ENCODE measurements around the gene PPFIBP1.

The PPFIBP1 gene

GRCh38 chr12:27498761-27499160, 25.2 kb upstream of the PPFIBP1 start:
- H3K36me3 ChIP-seq (ENCODE audit: control insufficient read depth, insufficient read depth, low read length, severe bottlenecking), result no peaks in the 10 kb centered on the region
- no peak for DNase-seq (ENCODE audit: low read depth)
- H3K9me3 ChIP-seq (ENCODE audit: control insufficient read depth, low read length), result no peaks in the 10 kb centered on the region
- H3K9ac ChIP-seq (ENCODE audit: low read length), result no peak overlapping the region
- no peaks in the 10 kb centered on the region for H3K4me1 ChIP-seq (ENCODE audit: control insufficient read depth, insufficient read depth, low read length)
- no peaks in the 10 kb centered on the region for H3K27me3 ChIP-seq (replicated peaks; ENCODE audit: control insufficient read depth, insufficient read depth, low read length)
- H3K4me3 ChIP-seq (ENCODE audit: low read length), result no peak overlapping the region

- no peaks in the 10 kb centered on the region for H3K27me3 ChIP-seq (replicated peaks; ENCODE audit: control insufficient read depth, insufficient read depth, low read length)
- H3K9me3 ChIP-seq (ENCODE audit: control insufficient read depth, low read length), result no peaks in the 10 kb centered on the region
- peaks cover 5% of the 10 kb centered on the region for H3K4me1 ChIP-seq (ENCODE audit: control insufficient read depth, insufficient read depth, low read length)
- H3K9ac ChIP-seq (ENCODE audit: low read length), result no peak overlapping the region
- no peak overlapping the region for H3K4me3 ChIP-seq (ENCODE audit: low read length)
- H3K36me3 ChIP-seq (ENCODE audit: control insufficient read depth, insufficient read depth, low read length, severe bottlenecking), result no peaks in the 10 kb centered on the region
- no peak for DNase-seq (ENCODE audit: low read depth)
Observed at GRCh38 chr12:27499377-27499776, 24.6 kb upstream of the PPFIBP1 start.

GRCh38 chr12:27500546-27500945, 23.5 kb upstream of the PPFIBP1 start:
- Histone ChIP-seq H3K9me3 (ENCODE audit: control insufficient read depth, low read length) (no peaks in the 10 kb centered on the region), H3K9ac (ENCODE audit: low read length) (no peak overlapping the region), H3K4me3 (ENCODE audit: low read length) (no peak overlapping the region), H3K4me1 (ENCODE audit: control insufficient read depth, insufficient read depth, low read length) (peaks cover 15% of the 10 kb centered on the region), H3K36me3 (ENCODE audit: control insufficient read depth, insufficient read depth, low read length, severe bottlenecking) (no peaks in the 10 kb centered on the region), H3K27me3 (replicated peaks; ENCODE audit: control insufficient read depth, insufficient read depth, low read length) (no peaks in the 10 kb centered on the region)
- DNase-seq (ENCODE audit: low read depth), result no peak

- Histone ChIP-seq H3K27me3 (replicated peaks; ENCODE audit: control insufficient read depth, insufficient read depth, low read length) (no peaks in the 10 kb centered on the region), H3K36me3 (ENCODE audit: control insufficient read depth, insufficient read depth, low read length, severe bottlenecking) (no peaks in the 10 kb centered on the region), H3K4me3 (ENCODE audit: low read length) (no peak overlapping the region), H3K9me3 (ENCODE audit: control insufficient read depth, low read length) (peaks cover 2% of the 10 kb centered on the region), H3K9ac (ENCODE audit: low read length) (no peak overlapping the region), H3K4me1 (ENCODE audit: control insufficient read depth, insufficient read depth, low read length) (peaks cover 19% of the 10 kb centered on the region)
- DNase-seq (ENCODE audit: low read depth), result no peak
Observed at GRCh38 chr12:27502021-27502435, 22.0 kb upstream of the PPFIBP1 start.

- peaks cover 2% of the 10 kb centered on the region for H3K9me3 ChIP-seq (ENCODE audit: control insufficient read depth, low read length)
- DNase-seq (ENCODE audit: low read depth), result peak; percentile 42
- H3K36me3 ChIP-seq (ENCODE audit: control insufficient read depth, insufficient read depth, low read length, severe bottlenecking), result no peaks in the 10 kb centered on the region
- H3K27me3 ChIP-seq (replicated peaks; ENCODE audit: control insufficient read depth, insufficient read depth, low read length), result no peaks in the 10 kb centered on the region
- H3K4me1 ChIP-seq (ENCODE audit: control insufficient read depth, insufficient read depth, low read length), result peaks cover 19% of the 10 kb centered on the region
- peak overlapping the region; percentile 38 for H3K4me3 ChIP-seq (ENCODE audit: low read length)
- peak overlapping the region; percentile 63 for H3K9ac ChIP-seq (ENCODE audit: low read length)
Observed at GRCh38 chr12:27504507-27504906, 19.5 kb upstream of the PPFIBP1 start.

GRCh38 chr12:27505109-27505508, 18.9 kb upstream of the PPFIBP1 start:
- Histone ChIP-seq H3K36me3 (ENCODE audit: control insufficient read depth, insufficient read depth, low read length, severe bottlenecking) (no peaks in the 10 kb centered on the region), H3K4me3 (ENCODE audit: low read length) (peak overlapping the region; percentile 38)
- peak; percentile 80 for DNase-seq (ENCODE audit: low read depth)

GRCh38 chr12:27505761-27506160, 18.2 kb upstream of the PPFIBP1 start:
- no peaks in the 10 kb centered on the region for H3K36me3 ChIP-seq (ENCODE audit: control insufficient read depth, insufficient read depth, low read length, severe bottlenecking)
- peaks cover 19% of the 10 kb centered on the region for H3K4me1 ChIP-seq (ENCODE audit: control insufficient read depth, insufficient read depth, low read length)
- H3K27me3 ChIP-seq (replicated peaks; ENCODE audit: control insufficient read depth, insufficient read depth, low read length), result no peaks in the 10 kb centered on the region
- peak overlapping the region; percentile 1 for H3K4me3 ChIP-seq (ENCODE audit: low read length)
- H3K9me3 ChIP-seq (ENCODE audit: control insufficient read depth, low read length), result peaks cover 2% of the 10 kb centered on the region
- no peak overlapping the region for H3K9ac ChIP-seq (ENCODE audit: low read length)
- peak; percentile 31 for DNase-seq (ENCODE audit: low read depth)

More at GRCh38 chr12:27505109-27505508, 18.9 kb upstream of the PPFIBP1 start:
- no peaks in the 10 kb centered on the region for H3K27me3 ChIP-seq (replicated peaks; ENCODE audit: control insufficient read depth, insufficient read depth, low read length)
- H3K4me1 ChIP-seq (ENCODE audit: control insufficient read depth, insufficient read depth, low read length), result peaks cover 19% of the 10 kb centered on the region
- peak overlapping the region; percentile 63 for H3K9ac ChIP-seq (ENCODE audit: low read length)
- peaks cover 2% of the 10 kb centered on the region for H3K9me3 ChIP-seq (ENCODE audit: control insufficient read depth, low read length)

- Histone ChIP-seq H3K9me3 (ENCODE audit: control insufficient read depth, low read length) (peaks cover 2% of the 10 kb centered on the region), H3K4me3 (ENCODE audit: low read length) (no peak overlapping the region), H3K27me3 (replicated peaks; ENCODE audit: control insufficient read depth, insufficient read depth, low read length) (no peaks in the 10 kb centered on the region), H3K9ac (ENCODE audit: low read length) (no peak overlapping the region), H3K36me3 (ENCODE audit: control insufficient read depth, insufficient read depth, low read length, severe bottlenecking) (no peaks in the 10 kb centered on the region), H3K4me1 (ENCODE audit: control insufficient read depth, insufficient read depth, low read length) (peaks cover 27% of the 10 kb centered on the region)
- no peak for DNase-seq (ENCODE audit: low read depth)
Observed at GRCh38 chr12:27506645-27507189, 17.3 kb upstream of the PPFIBP1 start.

- Histone ChIP-seq H3K9ac (ENCODE audit: low read length) (no peak overlapping the region), H3K4me3 (ENCODE audit: low read length) (no peak overlapping the region), H3K9me3 (ENCODE audit: control insufficient read depth, low read length) (peaks cover 2% of the 10 kb centered on the region), H3K36me3 (ENCODE audit: control insufficient read depth, insufficient read depth, low read length, severe bottlenecking) (no peaks in the 10 kb centered on the region), H3K27me3 (replicated peaks; ENCODE audit: control insufficient read depth, insufficient read depth, low read length) (no peaks in the 10 kb centered on the region), H3K4me1 (ENCODE audit: control insufficient read depth, insufficient read depth, low read length) (peaks cover 32% of the 10 kb centered on the region)
- DNase-seq (ENCODE audit: low read depth), result no peak
Observed at GRCh38 chr12:27508736-27509431, 15.1 kb upstream of the PPFIBP1 start.

- no peak overlapping the region for H3K4me3 ChIP-seq (ENCODE audit: low read length)
- H3K36me3 ChIP-seq (ENCODE audit: control insufficient read depth, insufficient read depth, low read length, severe bottlenecking), result no peaks in the 10 kb centered on the region
- H3K9me3 ChIP-seq (ENCODE audit: control insufficient read depth, low read length), result peaks cover 2% of the 10 kb centered on the region
- H3K27me3 ChIP-seq (replicated peaks; ENCODE audit: control insufficient read depth, insufficient read depth, low read length), result no peaks in the 10 kb centered on the region
- peaks cover 13% of the 10 kb centered on the region for H3K4me1 ChIP-seq (ENCODE audit: control insufficient read depth, insufficient read depth, low read length)
- peak; percentile 57 for DNase-seq (ENCODE audit: low read depth)
- H3K9ac ChIP-seq (ENCODE audit: low read length), result peak overlapping the region; percentile 23
Observed at GRCh38 chr12:27511031-27511722, 12.8 kb upstream of the PPFIBP1 start.

- DNase-seq (ENCODE audit: low read depth), result no peak
Observed at GRCh38 chr12:27511723-27512045, 12.3 kb upstream of the PPFIBP1 start.

More at GRCh38 chr12:27511723-27512045, 12.3 kb upstream of the PPFIBP1 start:
- Histone ChIP-seq H3K4me1 (ENCODE audit: control insufficient read depth, insufficient read depth, low read length) (peaks cover 13% of the 10 kb centered on the region), H3K36me3 (ENCODE audit: control insufficient read depth, insufficient read depth, low read length, severe bottlenecking) (no peaks in the 10 kb centered on the region), H3K9me3 (ENCODE audit: control insufficient read depth, low read length) (peaks cover 1% of the 10 kb centered on the region), H3K4me3 (ENCODE audit: low read length) (no peak overlapping the region), H3K27me3 (replicated peaks; ENCODE audit: control insufficient read depth, insufficient read depth, low read length) (no peaks in the 10 kb centered on the region), H3K9ac (ENCODE audit: low read length) (peak overlapping the region; percentile 23)
